Vagina (tissue), 2 donors: ENCODE data around the gene ALKBH3. TPM values are rescaled to one million over a fixed set of nuclear protein-coding genes. Genes with fewer than 3 reads are reported as not detected.

Experiments
- DNase-seq, 2 donors: peaks; one replicate each; pipeline ENCODE4 v3.0.0-alpha.2; 2017; ENCODE audit errors: extremely low spot score in 2 of 2
- H3K27ac ChIP-seq: fragments of 200-600 bp; sonication (generic); one replicate; pipeline ENCODE4 v1.5.1; 2019
- H3K27me3 ChIP-seq: fragments of 200-600 bp; sonication (generic); one replicate; pipeline ENCODE4 v1.5.1; 2019
- H3K36me3 ChIP-seq, 2 donors: fragments of 200-600 bp; sonication (generic); one replicate each; pipeline ENCODE4 v1.5.1; 2017 to 2019
- H3K4me1 ChIP-seq: fragments of 200-600 bp; sonication (generic); one replicate; pipeline ENCODE4 v1.5.1; 2019
- H3K4me3 ChIP-seq, 2 donors: fragments of 200-600 bp; sonication (generic); 1 replicate in 1 of 2; 2 replicates in 1 of 2; pipeline ENCODE4 v1.5.1; 2016 to 2019
- H3K9me3 ChIP-seq: fragments of 200-600 bp; sonication (generic); one replicate; pipeline ENCODE4 v1.5.1; 2019
- POLR2A ChIP-seq, 2 donors: fragments of 450-650 bp; IDR thresholded peaks; one replicate each; pipeline ENCODE4 v1.6.1; 2017; ENCODE audit warnings: antibody characterized with exemption in 2 of 2, mild to moderate bottlenecking in 2 of 2, moderate library complexity in 2 of 2
- POLR2AphosphoS5 ChIP-seq, 2 donors: sonication (generic); formaldehyde crosslinking; IDR thresholded peaks; one replicate each; pipeline ENCODE4 v1.9.0; 2017; ENCODE audit warnings: antibody characterized with exemption in 2 of 2, mild to moderate bottlenecking in 2 of 2, low read depth in 1 of 2; ENCODE audit not compliant: insufficient read depth in 1 of 2
- intact Hi-C: fragments of 100-400 bp; cut with DNase I; formaldehyde crosslinking; loops from one replicate; pipeline ENCODE4 v1.15.1; 2023
- total RNA-seq: library from RNA; depleted of rRNA; stranded (reverse); fragments of >200 nt; gene quantifications from one replicate; pipeline ENCODE4 v1.2.3, GENCODE V29; 2016
- TF ChIP-seq, protein P1 (sequence below), 3 experiments: fragments of 450-650 bp in 2 of 3; fragments of 200-600 bp in 1 of 3; sonication (generic) in 1 of 3; IDR thresholded peaks; one replicate each; pipeline ENCODE4 v1.5.1; 2017 to 2019; ENCODE audit warnings: antibody characterized with exemption in 3 of 3, mild to moderate bottlenecking in 2 of 3, moderate library complexity in 2 of 3

ALKBH3 gene
- total RNA-seq, 1 donor from 2014 or later, result 33.4 TPM

DNA sequence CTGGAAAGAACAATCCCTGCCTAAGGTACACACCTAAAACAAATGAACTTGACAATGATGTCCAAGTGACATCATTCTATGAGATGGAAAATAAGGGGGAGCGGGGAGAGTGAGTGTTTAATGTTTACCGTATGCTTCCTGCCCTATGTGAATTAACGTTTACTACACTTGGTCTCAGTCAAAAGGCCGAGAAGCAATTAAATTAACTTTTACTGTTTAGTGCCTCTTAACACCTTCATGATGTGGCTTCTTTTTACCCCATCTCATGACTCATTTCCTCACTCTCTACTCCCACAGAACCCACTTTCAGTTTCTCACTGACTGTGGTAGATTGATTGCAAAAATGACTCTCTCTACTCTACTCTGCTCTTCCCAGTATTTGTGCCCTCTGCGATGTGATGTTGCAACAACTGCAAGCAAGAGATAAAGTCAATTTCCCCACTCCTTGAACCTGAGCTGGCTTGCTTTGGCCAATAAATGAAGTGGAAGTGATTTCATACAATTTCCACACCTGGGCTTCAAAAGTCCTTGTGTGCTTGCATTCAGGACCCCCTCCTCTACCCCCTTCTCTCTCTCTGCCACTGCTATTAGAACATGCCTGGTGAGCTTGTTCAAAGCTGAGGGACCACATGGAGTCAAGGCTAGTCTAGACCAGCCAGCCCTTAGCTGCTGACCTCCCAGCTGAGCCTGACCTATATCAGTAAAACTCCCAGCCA lies 11.6 kb upstream of the ALKBH3 start:
- Histone ChIP-seq H3K27ac (no peak overlapping the region), H3K4me1 (no peaks in the 10 kb centered on the region), H3K9me3 (no peaks in the 10 kb centered on the region), H3K4me3 (no peak overlapping the region), H3K27me3 (no peaks in the 10 kb centered on the region), H3K36me3 (no peaks in the 10 kb centered on the region)
- DNase-seq, result no peak
- intact Hi-C loops, result no loop called here
- TF ChIP-seq POLR2A (IDR thresholded peaks at IDR 0.05), result no peak
- TF ChIP-seq, protein P1, sequence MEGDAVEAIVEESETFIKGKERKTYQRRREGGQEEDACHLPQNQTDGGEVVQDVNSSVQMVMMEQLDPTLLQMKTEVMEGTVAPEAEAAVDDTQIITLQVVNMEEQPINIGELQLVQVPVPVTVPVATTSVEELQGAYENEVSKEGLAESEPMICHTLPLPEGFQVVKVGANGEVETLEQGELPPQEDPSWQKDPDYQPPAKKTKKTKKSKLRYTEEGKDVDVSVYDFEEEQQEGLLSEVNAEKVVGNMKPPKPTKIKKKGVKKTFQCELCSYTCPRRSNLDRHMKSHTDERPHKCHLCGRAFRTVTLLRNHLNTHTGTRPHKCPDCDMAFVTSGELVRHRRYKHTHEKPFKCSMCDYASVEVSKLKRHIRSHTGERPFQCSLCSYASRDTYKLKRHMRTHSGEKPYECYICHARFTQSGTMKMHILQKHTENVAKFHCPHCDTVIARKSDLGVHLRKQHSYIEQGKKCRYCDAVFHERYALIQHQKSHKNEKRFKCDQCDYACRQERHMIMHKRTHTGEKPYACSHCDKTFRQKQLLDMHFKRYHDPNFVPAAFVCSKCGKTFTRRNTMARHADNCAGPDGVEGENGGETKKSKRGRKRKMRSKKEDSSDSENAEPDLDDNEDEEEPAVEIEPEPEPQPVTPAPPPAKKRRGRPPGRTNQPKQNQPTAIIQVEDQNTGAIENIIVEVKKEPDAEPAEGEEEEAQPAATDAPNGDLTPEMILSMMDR (IDR thresholded peaks at IDR 0.05), result no peak
- no peak for TF ChIP-seq POLR2AphosphoS5 (IDR thresholded peaks at IDR 0.05; ENCODE audit: insufficient read depth in 1 of 2, low read depth in 1 of 2)

DNA sequence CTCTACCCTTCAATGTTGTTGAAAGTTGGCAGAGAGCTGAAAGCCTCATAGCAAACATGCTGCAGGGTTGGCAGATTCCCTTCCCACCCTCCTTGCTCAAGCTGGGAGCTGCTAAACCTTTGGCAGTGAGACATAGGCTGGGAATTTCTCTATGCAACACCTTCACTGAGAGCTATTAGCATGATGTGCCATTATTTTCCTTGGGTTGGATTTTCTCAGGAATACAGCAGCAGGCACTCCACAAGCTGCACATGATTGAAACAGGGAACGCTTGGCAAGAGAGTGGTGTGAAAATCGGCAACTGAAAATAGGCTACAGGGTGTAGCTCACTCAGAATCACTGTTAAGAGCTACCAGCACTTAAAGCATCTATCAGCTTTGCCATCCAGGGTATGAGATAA lies 9.6 kb upstream of the ALKBH3 start:
- H3K27ac ChIP-seq, result no peak overlapping the region
- no peaks in the 10 kb centered on the region for H3K4me1 ChIP-seq
- H3K9me3 ChIP-seq, result no peaks in the 10 kb centered on the region
- no peak for TF ChIP-seq POLR2A (IDR thresholded peaks at IDR 0.05)
- TF ChIP-seq POLR2AphosphoS5 (IDR thresholded peaks at IDR 0.05; ENCODE audit: insufficient read depth in 1 of 2, low read depth in 1 of 2), result no peak
- TF ChIP-seq, protein P1 (IDR thresholded peaks at IDR 0.05), result no peak
- no peak overlapping the region for H3K4me3 ChIP-seq
- intact Hi-C loops, result no loop called here
- H3K36me3 ChIP-seq, result no peaks in the 10 kb centered on the region
- no peaks in the 10 kb centered on the region for H3K27me3 ChIP-seq
- no peak for DNase-seq

DNA sequence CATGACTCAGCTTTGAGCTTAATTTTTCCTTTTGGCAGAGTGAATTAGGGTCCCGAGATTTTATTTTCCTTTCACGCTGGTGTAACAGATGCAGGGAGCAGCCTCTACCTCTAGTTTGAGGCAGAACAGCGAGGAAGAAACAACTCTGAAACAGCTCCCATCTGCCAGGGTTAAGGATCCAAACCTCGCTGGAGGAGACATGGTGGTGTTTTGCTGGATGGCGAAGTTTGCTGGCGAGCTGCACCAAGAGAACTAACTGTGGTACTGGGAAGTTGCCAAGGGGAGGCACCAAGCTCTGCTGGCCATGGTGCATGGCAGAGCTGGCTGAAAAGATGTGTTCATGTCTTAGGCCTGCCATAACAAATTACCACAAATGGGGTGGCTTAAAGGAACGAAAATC lies 7.6 kb upstream of the ALKBH3 start:
- TF ChIP-seq POLR2A (IDR thresholded peaks at IDR 0.05) (no peak), POLR2AphosphoS5 (IDR thresholded peaks at IDR 0.05; ENCODE audit: insufficient read depth in 1 of 2, low read depth in 1 of 2) (no peak)
- TF ChIP-seq, protein P1 (IDR thresholded peaks at IDR 0.05), result no peak
- intact Hi-C loops, result no loop called here

DNA sequence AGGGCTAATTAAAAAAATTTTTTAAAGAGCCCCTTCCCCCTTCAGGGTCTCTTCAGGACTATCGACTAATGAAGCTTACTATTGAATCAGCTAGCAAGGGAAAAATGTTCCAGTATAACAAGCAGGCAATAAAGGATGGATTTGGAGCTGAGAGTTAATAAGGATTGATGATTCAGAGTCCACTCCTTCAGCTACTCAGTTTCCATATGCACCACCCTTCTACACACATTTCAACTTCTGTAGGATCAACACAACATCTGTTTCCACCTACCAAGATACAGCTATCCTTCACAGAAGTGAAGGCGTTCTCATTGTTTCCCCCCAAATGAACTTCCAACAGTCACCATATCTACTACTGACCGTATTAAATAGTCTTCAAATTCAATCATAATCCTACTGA lies 6.6 kb upstream of the ALKBH3 start:
- Histone ChIP-seq H3K36me3 (no peaks in the 10 kb centered on the region), H3K9me3 (no peaks in the 10 kb centered on the region), H3K27ac (no peak overlapping the region), H3K4me3 (no peak overlapping the region), H3K27me3 (no peaks in the 10 kb centered on the region), H3K4me1 (no peaks in the 10 kb centered on the region)
- intact Hi-C loops, result no loop called here
- DNase-seq, result no peak
- no peak for TF ChIP-seq POLR2AphosphoS5 (IDR thresholded peaks at IDR 0.05; ENCODE audit: insufficient read depth in 1 of 2, low read depth in 1 of 2)
- TF ChIP-seq POLR2A (IDR thresholded peaks at IDR 0.05), result no peak
- TF ChIP-seq, protein P1 (IDR thresholded peaks at IDR 0.05), result no peak

More for the DNA sequence above, 7.6 kb upstream of the ALKBH3 start:
- Histone ChIP-seq H3K27ac (no peak overlapping the region), H3K27me3 (no peaks in the 10 kb centered on the region), H3K36me3 (no peaks in the 10 kb centered on the region), H3K9me3 (no peaks in the 10 kb centered on the region), H3K4me3 (no peak overlapping the region), H3K4me1 (no peaks in the 10 kb centered on the region)
- no peak for DNase-seq

DNA sequence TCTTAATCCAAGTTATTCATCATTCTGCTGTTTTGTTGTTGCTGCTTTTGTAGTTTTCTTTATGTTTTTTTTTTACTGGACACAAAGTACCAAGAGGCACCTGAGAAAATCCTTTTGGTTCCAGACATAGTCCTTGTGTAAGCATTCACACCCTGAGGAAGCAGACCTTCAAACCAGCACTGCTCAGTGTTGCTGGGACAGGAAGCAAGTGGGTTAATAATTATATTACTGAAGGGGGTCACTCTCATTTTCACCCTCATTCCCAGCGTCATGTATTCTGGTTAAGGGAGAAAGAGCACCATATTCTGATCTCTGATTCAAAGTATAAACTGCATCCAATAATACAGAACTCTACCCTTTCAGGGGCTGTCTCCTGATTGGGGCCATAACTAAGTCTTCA lies 5.9 kb upstream of the ALKBH3 start:
- TF ChIP-seq POLR2A (IDR thresholded peaks at IDR 0.05), result no peak
- TF ChIP-seq, protein P1 (IDR thresholded peaks at IDR 0.05), result no peak
- no peak for TF ChIP-seq POLR2AphosphoS5 (IDR thresholded peaks at IDR 0.05; ENCODE audit: insufficient read depth in 1 of 2, low read depth in 1 of 2)
- H3K4me3 ChIP-seq, result no peak overlapping the region
- H3K4me1 ChIP-seq, result no peaks in the 10 kb centered on the region
- no peaks in the 10 kb centered on the region for H3K36me3 ChIP-seq
- intact Hi-C loops, result no loop called here
- no peaks in the 10 kb centered on the region for H3K27me3 ChIP-seq
- DNase-seq, result no peak
- no peak overlapping the region for H3K27ac ChIP-seq
- H3K9me3 ChIP-seq, result no peaks in the 10 kb centered on the region
